HG03097 (cell line): ENCODE measurements around the gene MEG3.

ENCODE experiments used
- ATAC-seq: cut with Tn5 transposase; IDR thresholded peaks from one replicate; pipeline ENCODE4 v1.9.1; 2021; ENCODE audit not compliant: unreplicated experiment, low FRiP score

Gene MEG3

DNA sequence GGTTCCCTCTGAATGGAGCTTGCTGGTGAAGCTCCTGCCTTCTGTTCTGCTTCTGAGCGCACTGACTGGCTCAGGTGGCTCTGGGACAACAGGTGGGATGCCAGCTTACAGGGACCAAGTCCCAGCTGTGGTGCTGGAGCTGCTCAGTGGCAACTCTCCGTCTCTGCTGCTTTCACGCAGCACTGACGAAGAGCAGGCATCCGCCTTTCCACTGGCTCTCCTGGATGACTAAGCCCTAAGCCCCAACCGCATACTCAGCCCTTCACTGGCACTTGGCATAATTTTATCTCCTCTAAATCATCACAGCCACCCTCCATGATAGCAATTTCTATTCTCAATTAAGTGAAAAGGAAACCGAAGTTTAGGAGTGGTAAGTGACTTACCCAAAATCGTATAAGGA is 81.3 kb downstream of the MEG3 start:
- ATAC-seq, result no peak

GRCh38 chr14:100909439-100909838 is 83.5 kb downstream of the MEG3 start:
- ATAC-seq, result no peak
